ENCODE data around the gene ONECUT1.

ONECUT1 gene

GRCh38 chr15:52785672-52786406 is 4.3 kb downstream of the ONECUT1 start:
- DNase-seq (ENCODE audit: low read depth, low spot score), result no peak
- H3K9ac ChIP-seq (ENCODE audit: insufficient read length, low read depth), result no peak overlapping the region
- TF ChIP-seq ZNF274 (IDR thresholded peaks at IDR 0.05; ENCODE audit: low read depth, low read length) (no peak), YY1 (IDR thresholded peaks at IDR 0.05; ENCODE audit: insufficient read depth, insufficient read length) (no peak), SUZ12 (IDR thresholded peaks at IDR 0.05; ENCODE audit: extremely low read depth, insufficient read depth, insufficient read length) (no peak)
- H3K27me3 ChIP-seq (ENCODE audit: insufficient read depth, insufficient read length), result no peaks in the 10 kb centered on the region
- H3K36me3 ChIP-seq (ENCODE audit: insufficient read depth, insufficient read length, low read length), result peaks cover 21% of the 10 kb centered on the region
- H3K4me1 ChIP-seq (ENCODE audit: insufficient read depth, insufficient read length), result peaks cover 3% of the 10 kb centered on the region
- no peak overlapping the region for H3K4me3 ChIP-seq (ENCODE audit: insufficient read length, low read depth)
- peaks cover 9% of the 10 kb centered on the region; the same call in 1 of the 2 replicates for H3K9me3 ChIP-seq (ENCODE audit: insufficient read depth, low read length)

- H3K4me3 ChIP-seq (ENCODE audit: insufficient read length, low read depth), result no peak overlapping the region
- peaks cover 9% of the 10 kb centered on the region; the same call in 1 of the 2 replicates for H3K9me3 ChIP-seq (ENCODE audit: insufficient read depth, low read length)
- peaks cover 21% of the 10 kb centered on the region for H3K36me3 ChIP-seq (ENCODE audit: insufficient read depth, insufficient read length, low read length)
- no peaks in the 10 kb centered on the region for H3K27me3 ChIP-seq (ENCODE audit: insufficient read depth, insufficient read length)
- H3K9ac ChIP-seq (ENCODE audit: insufficient read length, low read depth), result no peak overlapping the region
- no peak for TF ChIP-seq ZNF274 (IDR thresholded peaks at IDR 0.05; ENCODE audit: low read depth, low read length)
- TF ChIP-seq YY1 (IDR thresholded peaks at IDR 0.05; ENCODE audit: insufficient read depth, insufficient read length), result no peak
- no peak for TF ChIP-seq SUZ12 (IDR thresholded peaks at IDR 0.05; ENCODE audit: extremely low read depth, insufficient read depth, insufficient read length)
- DNase-seq (ENCODE audit: low read depth, low spot score), result no peak
- H3K4me1 ChIP-seq (ENCODE audit: insufficient read depth, insufficient read length), result peaks cover 3% of the 10 kb centered on the region
These were observed 5.1 kb downstream of the ONECUT1 start for GRCh38 chr15:52784799-52785671.

GRCh38 chr15:52783929-52784798 is 6.0 kb downstream of the ONECUT1 start:
- Histone ChIP-seq H3K9ac (ENCODE audit: insufficient read length, low read depth) (no peak overlapping the region), H3K4me3 (ENCODE audit: insufficient read length, low read depth) (no peak overlapping the region), H3K36me3 (ENCODE audit: insufficient read depth, insufficient read length, low read length) (peaks cover 17% of the 10 kb centered on the region), H3K27me3 (ENCODE audit: insufficient read depth, insufficient read length) (no peaks in the 10 kb centered on the region), H3K4me1 (ENCODE audit: insufficient read depth, insufficient read length) (no peaks in the 10 kb centered on the region), H3K9me3 (ENCODE audit: insufficient read depth, low read length) (peaks cover 9% of the 10 kb centered on the region; the same call in 1 of the 2 replicates)
- DNase-seq (ENCODE audit: low read depth, low spot score), result no peak
- TF ChIP-seq SUZ12 (IDR thresholded peaks at IDR 0.05; ENCODE audit: extremely low read depth, insufficient read depth, insufficient read length), result no peak

GRCh38 chr15:52783191-52783829 is 6.8 kb downstream of the ONECUT1 start:
- no peak for DNase-seq (ENCODE audit: low read depth, low spot score)
- no peak for TF ChIP-seq ZNF274 (IDR thresholded peaks at IDR 0.05; ENCODE audit: low read depth, low read length)
- TF ChIP-seq SUZ12 (IDR thresholded peaks at IDR 0.05; ENCODE audit: extremely low read depth, insufficient read depth, insufficient read length), result no peak
- TF ChIP-seq YY1 (IDR thresholded peaks at IDR 0.05; ENCODE audit: insufficient read depth, insufficient read length), result no peak
- peaks cover 8% of the 10 kb centered on the region for H3K36me3 ChIP-seq (ENCODE audit: insufficient read depth, insufficient read length, low read length)
- H3K9me3 ChIP-seq (ENCODE audit: insufficient read depth, low read length), result peaks cover 7% of the 10 kb centered on the region; the same call in 1 of the 2 replicates
- no peak overlapping the region for H3K4me3 ChIP-seq (ENCODE audit: insufficient read length, low read depth)
- no peaks in the 10 kb centered on the region for H3K4me1 ChIP-seq (ENCODE audit: insufficient read depth, insufficient read length)
- no peaks in the 10 kb centered on the region for H3K27me3 ChIP-seq (ENCODE audit: insufficient read depth, insufficient read length)
- no peak overlapping the region for H3K9ac ChIP-seq (ENCODE audit: insufficient read length, low read depth)

GRCh38 chr15:52782514-52782913 is 7.6 kb downstream of the ONECUT1 start:
- H3K27me3 ChIP-seq (ENCODE audit: insufficient read depth, insufficient read length), result no peaks in the 10 kb centered on the region
- H3K4me1 ChIP-seq (ENCODE audit: insufficient read depth, insufficient read length), result no peaks in the 10 kb centered on the region
- no peak overlapping the region for H3K9ac ChIP-seq (ENCODE audit: insufficient read length, low read depth)
- TF ChIP-seq SUZ12 (IDR thresholded peaks at IDR 0.05; ENCODE audit: extremely low read depth, insufficient read depth, insufficient read length) (no peak), YY1 (IDR thresholded peaks at IDR 0.05; ENCODE audit: insufficient read depth, insufficient read length) (no peak), ZNF274 (IDR thresholded peaks at IDR 0.05; ENCODE audit: low read depth, low read length) (no peak)
- H3K4me3 ChIP-seq (ENCODE audit: insufficient read length, low read depth), result no peak overlapping the region
- peaks cover under 1% of the 10 kb centered on the region for H3K36me3 ChIP-seq (ENCODE audit: insufficient read depth, insufficient read length, low read length)
- DNase-seq (ENCODE audit: low read depth, low spot score), result no peak
- no peaks in the 10 kb centered on the region for H3K9me3 ChIP-seq (ENCODE audit: insufficient read depth, low read length)

GRCh38 chr15:52780172-52780980 is 9.8 kb downstream of the ONECUT1 start:
- Histone ChIP-seq H3K9me3 (ENCODE audit: insufficient read depth, low read length) (no peaks in the 10 kb centered on the region), H3K27me3 (ENCODE audit: insufficient read depth, insufficient read length) (no peaks in the 10 kb centered on the region), H3K4me1 (ENCODE audit: insufficient read depth, insufficient read length) (no peaks in the 10 kb centered on the region), H3K36me3 (ENCODE audit: insufficient read depth, insufficient read length, low read length) (peaks cover 8% of the 10 kb centered on the region), H3K9ac (ENCODE audit: insufficient read length, low read depth) (no peak overlapping the region), H3K4me3 (ENCODE audit: insufficient read length, low read depth) (no peak overlapping the region)
- TF ChIP-seq SUZ12 (IDR thresholded peaks at IDR 0.05; ENCODE audit: extremely low read depth, insufficient read depth, insufficient read length) (no peak), YY1 (IDR thresholded peaks at IDR 0.05; ENCODE audit: insufficient read depth, insufficient read length) (no peak), ZNF274 (IDR thresholded peaks at IDR 0.05; ENCODE audit: low read depth, low read length) (no peak)
- no peak for DNase-seq (ENCODE audit: low read depth, low spot score)
